GM21737 (cell line): ENCODE data around the gene CATSPERD.
"Not testable (repeated sequence)": the region's sequence is repeated elsewhere in the genome, so short reads cannot be mapped to it uniquely, and the experiment has no call there.

ENCODE experiments used
- ATAC-seq: cut with Tn5 transposase; IDR thresholded peaks from one replicate; pipeline ENCODE4 v1.9.1; 2021; ENCODE audit warnings: mild to moderate bottlenecking, moderate library complexity; ENCODE audit not compliant: unreplicated experiment

CATSPERD gene

GRCh38 chr19:5697022-5697889, 23.2 kb upstream of the CATSPERD start:
- no peak for ATAC-seq

- no peak for ATAC-seq
These were observed 22.4 kb upstream of the CATSPERD start for GRCh38 chr19:5697890-5698634.

- ATAC-seq, result no peak
These were observed 21.6 kb upstream of the CATSPERD start for GRCh38 chr19:5698635-5699422.

- ATAC-seq, result no peak
These were observed 19.9 kb upstream of the CATSPERD start for GRCh38 chr19:5700455-5701092.

- ATAC-seq, result not testable (repeated sequence)
These were observed 18.4 kb upstream of the CATSPERD start for GRCh38 chr19:5702053-5702410.

GRCh38 chr19:5703819-5704818, 16.3 kb upstream of the CATSPERD start:
- no peak for ATAC-seq

- ATAC-seq, result no peak
These were observed 14.9 kb upstream of the CATSPERD start for GRCh38 chr19:5705552-5705951.

- ATAC-seq, result no peak
These were observed 13.4 kb upstream of the CATSPERD start for GRCh38 chr19:5706876-5707573.

- ATAC-seq, result no peak
These were observed 12.6 kb upstream of the CATSPERD start for GRCh38 chr19:5707576-5708575.

GRCh38 chr19:5711025-5711424, 9.4 kb upstream of the CATSPERD start:
- no peak for ATAC-seq

GRCh38 chr19:5711713-5712161, 8.7 kb upstream of the CATSPERD start:
- no peak for ATAC-seq

GRCh38 chr19:5713228-5713627, 7.2 kb upstream of the CATSPERD start:
- ATAC-seq, result no peak

- no peak for ATAC-seq
These were observed 5.6 kb upstream of the CATSPERD start for GRCh38 chr19:5714816-5715215.

GRCh38 chr19:5717215-5717935, 3.1 kb upstream of the CATSPERD start:
- no peak for ATAC-seq

- ATAC-seq, result no peak
These were observed 2.3 kb upstream of the CATSPERD start for GRCh38 chr19:5718037-5718578.

GRCh38 chr19:5718579-5719273, 1.7 kb upstream of the CATSPERD start:
- no peak for ATAC-seq
